GM13977 (cell line): ENCODE results near the gene ANXA4.

Experiments
- DNase-seq: peaks from one replicate; pipeline ENCODE4 v3.0.0; 2012; ENCODE audit warnings: low spot score
- CTCF ChIP-seq: IDR thresholded peaks from 2 replicates; pipeline ENCODE4 v1.5.1; 2012; ENCODE audit warnings: mild to moderate bottlenecking, control low read depth; ENCODE audit not compliant: insufficient read depth; ENCODE audit errors: extremely low read depth, missing control alignments
- in situ Hi-C: fragments of 300-500 bp; cut with MboI; formaldehyde crosslinking; loops from one replicate; pipeline ENCODE4 v1.12.0; 2022; ENCODE audit warnings: low sequenced_read_pairs, low pct_unique_long_range_greater_than_20kb, mixed read lengths, inconsistent platforms; ENCODE audit not compliant: unreplicated experiment

ANXA4 gene

GRCh38 chr2:69700381-69700780, 41.6 kb upstream of the ANXA4 start:
- TF ChIP-seq CTCF = no peak
- in situ Hi-C loops = loop anchor here (10.0 to 25.0 kb wide), 2 partner anchors 46 to 313 kb away; partner anchors contain the start of gene GFPT1
- no peak for DNase-seq

- TF ChIP-seq CTCF = no peak
- no peak for DNase-seq
- in situ Hi-C loops = loop anchor here (10.0 to 25.0 kb wide), 2 partner anchors 47 to 314 kb away; partner anchors contain the start of gene GFPT1
These were observed 40.6 kb upstream of the ANXA4 start for GRCh38 chr2:69701100-69701945.

GRCh38 chr2:69703189-69703588, 38.7 kb upstream of the ANXA4 start:
- DNase-seq = no peak
- in situ Hi-C loops = loop anchor here (10.0 to 25.0 kb wide), 2 partner anchors 48 to 316 kb away; partner anchors contain the start of gene GFPT1
- TF ChIP-seq CTCF = no peak

- DNase-seq = no peak
- in situ Hi-C loops = loop anchor here (10.0 to 25.0 kb wide), 2 partner anchors 50 to 317 kb away; partner anchors contain the start of gene GFPT1
- TF ChIP-seq CTCF = no peak
These were observed 37.5 kb upstream of the ANXA4 start for GRCh38 chr2:69704446-69704845.

- in situ Hi-C loops = loop anchor here (10.0 to 25.0 kb wide), 2 partner anchors 54 to 322 kb away; partner anchors contain the start of gene GFPT1
- no peak for DNase-seq
These were observed 32.6 kb upstream of the ANXA4 start for GRCh38 chr2:69709290-69709689.

GRCh38 chr2:69711971-69712370, 30.0 kb upstream of the ANXA4 start:
- DNase-seq = no peak
- TF ChIP-seq CTCF = no peak
- in situ Hi-C loops = loop anchor here (10.0 to 25.0 kb wide), 2 partner anchors 147 to 325 kb away; partner anchors contain the start of gene GFPT1

More at GRCh38 chr2:69709290-69709689, 32.6 kb upstream of the ANXA4 start:
- no peak for TF ChIP-seq CTCF
